Fibroblast of pulmonary artery (primary cell): ENCODE results near the gene IL12RB1.
"Not testable (repeated sequence)": the region's sequence is repeated elsewhere in the genome, so short reads cannot be mapped to it uniquely, and the experiment has no call there.

ENCODE experiments used
- DNase-seq: peaks from one replicate; pipeline ENCODE4 v3.0.0-alpha.2; 2010; ENCODE audit warnings: low read depth
- H3K4me3 ChIP-seq: replicated peaks from 2 replicates; pipeline ENCODE4 v1.5.1; 2011; ENCODE audit warnings: low read depth, mild to moderate bottlenecking, control low read depth, low read length, moderate library complexity
- CTCF ChIP-seq: IDR thresholded peaks from 2 replicates; pipeline ENCODE4 v1.5.1; 2011; ENCODE audit warnings: mild to moderate bottlenecking, control low read depth, low read length, inconsistent platforms; ENCODE audit errors: missing control alignments

IL12RB1 gene

DNA sequence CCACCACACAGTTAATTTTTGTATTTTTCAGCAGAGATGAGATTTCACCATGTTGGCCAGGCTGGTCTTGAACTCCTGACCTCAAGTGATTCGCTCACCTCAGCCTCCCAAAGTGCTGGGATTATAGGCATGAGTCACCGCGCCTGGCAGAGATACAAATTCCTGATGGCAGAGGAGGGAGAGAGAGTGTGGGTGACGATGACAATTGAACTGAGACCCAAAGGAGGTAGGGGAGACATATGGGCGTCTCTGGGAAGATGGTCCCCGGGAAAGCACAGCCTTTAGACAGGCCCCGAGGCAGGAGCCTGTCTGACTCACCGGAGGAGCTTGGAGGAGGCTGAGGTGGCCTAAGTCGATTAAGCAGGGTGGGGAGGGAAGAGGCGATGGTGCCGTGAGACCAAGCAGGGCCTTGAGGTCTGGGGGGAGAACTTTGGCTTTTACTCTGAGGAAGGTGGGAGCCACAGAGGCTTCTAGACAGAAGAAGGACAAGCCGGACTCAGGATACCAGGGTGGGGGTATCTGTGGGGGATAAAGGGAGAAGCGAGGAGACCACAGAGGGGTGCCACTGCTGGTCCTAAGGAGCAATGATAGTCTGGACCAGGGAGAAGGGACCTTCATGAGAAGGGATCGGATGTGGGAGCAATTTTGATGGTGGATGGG, 40.5 kb downstream of the IL12RB1 start:
- TF ChIP-seq CTCF: no peak
- DNase-seq: peak; percentile 58
- no peak overlapping the region for H3K4me3 ChIP-seq

DNA sequence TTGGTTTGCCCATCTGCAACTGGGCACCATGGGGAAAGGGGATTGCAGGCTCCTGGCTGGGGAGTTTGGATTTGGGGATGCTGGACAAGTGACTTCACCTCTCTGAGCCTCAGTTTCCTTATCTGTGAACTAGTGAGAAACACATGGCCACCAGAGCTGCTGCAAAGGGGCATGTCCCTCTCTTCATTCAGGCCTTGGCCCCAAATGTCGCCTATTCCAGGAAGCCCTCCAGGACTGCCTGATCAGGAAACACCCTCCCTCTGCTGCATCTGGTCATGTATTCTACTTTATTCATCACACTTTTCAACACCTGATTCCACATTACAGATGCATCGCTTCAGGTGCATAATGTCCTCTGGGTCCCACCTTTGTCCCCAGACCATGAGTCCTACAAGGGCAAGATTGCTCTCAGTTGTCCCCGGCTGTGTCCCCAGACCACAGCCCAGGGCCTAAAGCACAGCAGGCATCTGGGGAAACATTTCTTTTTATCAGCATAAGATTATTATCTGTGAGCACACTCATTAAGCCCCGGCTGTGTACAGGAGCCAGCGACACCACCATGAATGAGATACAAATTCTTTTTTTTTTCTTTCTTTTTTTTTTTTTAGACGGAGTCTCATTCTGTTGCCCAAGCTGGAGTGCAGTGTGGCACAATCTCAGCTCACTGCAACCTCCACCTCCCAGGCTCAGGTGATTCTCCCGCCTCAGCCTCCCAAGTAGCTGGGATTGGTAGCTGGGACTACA, 41.3 kb downstream of the IL12RB1 start:
- TF ChIP-seq CTCF: no peak
- peak overlapping the region; percentile 33 for H3K4me3 ChIP-seq
- no peak for DNase-seq

- DNase-seq: peak; percentile 66
- H3K4me3 ChIP-seq: peak overlapping the region; percentile 33
- no peak for TF ChIP-seq CTCF
These were observed 41.9 kb downstream of the IL12RB1 start for GRCh38 chr19:18044825-18045304.

GRCh38 chr19:18043676-18044075, 43.1 kb downstream of the IL12RB1 start:
- no peak for TF ChIP-seq CTCF
- DNase-seq: no peak
- H3K4me3 ChIP-seq: no peak overlapping the region

DNA sequence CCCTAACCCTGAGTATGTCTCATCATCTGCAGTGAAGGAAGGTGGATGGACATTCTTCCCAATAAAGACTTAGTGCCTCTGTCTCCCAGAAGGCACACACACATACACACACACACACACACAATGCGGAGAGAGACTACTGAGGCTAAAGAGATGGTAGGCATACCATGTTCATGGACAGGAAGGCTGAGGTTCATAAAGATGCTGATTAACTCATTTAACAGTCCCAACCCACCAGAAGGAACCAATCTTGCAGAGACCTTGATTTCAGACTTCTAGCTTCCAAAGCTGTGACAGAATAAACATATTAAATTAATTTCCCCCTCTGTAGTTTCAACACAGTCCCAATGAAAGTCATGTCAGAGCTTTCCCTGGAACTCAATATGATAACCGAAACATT, 45.7 kb downstream of the IL12RB1 start:
- TF ChIP-seq CTCF: no peak
- no peak for DNase-seq

DNA sequence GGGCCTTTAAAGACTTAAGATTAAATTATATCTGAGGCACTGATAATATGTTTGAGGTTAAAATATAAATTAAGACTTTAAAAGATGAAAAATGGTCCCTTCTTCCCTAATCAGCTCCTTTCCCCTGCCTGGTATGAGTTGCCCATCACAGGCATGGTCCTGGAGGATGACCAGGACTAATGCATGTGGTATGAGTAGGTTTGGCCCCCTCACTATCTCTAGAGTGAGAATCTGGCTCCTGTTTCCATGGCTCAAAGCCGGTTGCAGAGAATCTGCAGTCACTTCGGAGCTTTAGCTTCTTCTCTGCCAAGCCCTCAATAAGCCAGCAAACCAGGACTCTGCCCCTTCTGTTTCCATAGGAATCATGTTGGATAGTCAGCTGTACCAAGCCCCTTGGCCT, 54.6 kb downstream of the IL12RB1 start:
- H3K4me3 ChIP-seq, DNase-seq: not testable (repeated sequence)

More for the DNA sequence above, 45.7 kb downstream of the IL12RB1 start:
- no peak overlapping the region for H3K4me3 ChIP-seq

DNA sequence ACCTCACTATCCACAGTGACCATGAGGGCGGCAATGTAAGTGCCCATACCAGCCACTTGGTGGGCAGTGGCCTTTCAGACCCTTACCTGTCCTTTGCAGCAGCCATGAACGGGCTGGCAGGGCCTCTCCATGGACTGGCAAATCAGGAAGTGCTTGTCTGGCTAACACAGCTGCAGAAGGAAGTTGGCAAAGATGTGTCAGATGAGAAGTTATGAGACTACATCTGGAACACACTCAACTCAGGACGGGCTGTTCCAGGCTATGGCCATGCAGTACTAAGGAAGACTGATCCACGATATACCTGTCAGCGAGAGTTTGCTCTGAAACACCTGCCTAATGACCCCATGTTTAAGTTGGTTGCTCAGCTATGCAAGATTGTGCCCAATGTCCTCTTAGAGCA, 55.3 kb downstream of the IL12RB1 start:
- not testable (repeated sequence) for DNase-seq, H3K4me3 ChIP-seq
